HG03342 (cell line): ENCODE data around the gene COBL.

Experiments used
- ATAC-seq: cut with Tn5 transposase; IDR thresholded peaks from one replicate; pipeline ENCODE4 v1.9.1; 2021; ENCODE audit warnings: mild to moderate bottlenecking, moderate library complexity; ENCODE audit not compliant: unreplicated experiment

COBL gene

DNA sequence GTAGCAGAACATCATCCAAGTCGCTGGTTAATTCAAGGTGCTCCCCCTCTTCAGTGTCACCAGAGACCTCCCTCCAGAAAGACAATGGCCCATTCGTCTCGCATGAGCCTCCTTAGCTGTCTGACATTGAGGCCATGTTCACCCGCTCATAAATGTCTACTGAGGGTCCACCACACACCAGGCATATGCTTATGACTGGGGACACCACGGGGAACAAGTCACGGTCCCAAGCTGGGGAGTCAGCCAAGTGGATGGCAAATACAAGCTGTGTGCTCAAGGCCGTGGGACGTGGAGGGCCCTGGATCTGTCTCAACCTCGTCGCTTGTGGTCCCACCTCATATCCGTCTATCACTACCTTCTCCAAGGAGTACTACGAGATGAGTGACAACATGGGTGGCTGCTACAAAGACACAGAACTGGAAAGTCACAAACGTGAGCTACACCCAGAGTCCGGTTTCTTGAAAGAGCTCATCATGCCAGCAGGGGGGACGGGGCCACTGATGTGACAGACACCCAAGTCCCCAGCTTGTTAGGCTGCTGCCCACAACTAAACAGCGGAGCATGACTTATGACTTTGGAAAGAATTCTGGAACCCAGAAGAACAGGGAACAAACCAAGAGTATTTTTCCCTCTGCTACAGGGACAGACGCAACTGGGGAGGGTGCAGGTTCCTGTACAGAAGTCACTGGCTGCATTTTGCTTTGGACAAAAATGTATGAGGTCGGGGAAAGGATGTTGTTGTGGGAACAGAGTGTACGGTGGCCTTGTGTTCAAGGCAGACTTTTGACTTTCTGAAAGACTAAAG is 189.6 kb downstream of the COBL start:
- no peak for ATAC-seq

DNA sequence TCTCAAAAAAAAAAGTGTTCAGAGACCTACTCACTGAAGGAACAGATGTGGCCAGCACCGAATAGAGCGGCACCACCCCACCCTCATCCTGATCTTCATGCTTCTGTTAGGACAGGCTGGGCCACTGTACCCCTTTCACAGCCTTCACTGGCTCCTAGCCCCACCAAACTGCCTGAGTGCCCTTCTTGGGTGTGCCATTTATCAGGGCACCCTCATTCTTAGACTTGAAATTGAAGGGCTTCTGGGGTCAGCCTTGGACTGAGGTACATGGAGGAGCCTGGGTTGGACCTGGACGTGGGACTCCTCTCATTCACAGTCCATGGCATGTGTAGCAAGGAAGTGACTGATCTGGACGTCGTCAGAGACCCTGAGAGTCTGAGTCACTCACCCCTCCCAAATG is 190.3 kb downstream of the COBL start:
- no peak for ATAC-seq

DNA sequence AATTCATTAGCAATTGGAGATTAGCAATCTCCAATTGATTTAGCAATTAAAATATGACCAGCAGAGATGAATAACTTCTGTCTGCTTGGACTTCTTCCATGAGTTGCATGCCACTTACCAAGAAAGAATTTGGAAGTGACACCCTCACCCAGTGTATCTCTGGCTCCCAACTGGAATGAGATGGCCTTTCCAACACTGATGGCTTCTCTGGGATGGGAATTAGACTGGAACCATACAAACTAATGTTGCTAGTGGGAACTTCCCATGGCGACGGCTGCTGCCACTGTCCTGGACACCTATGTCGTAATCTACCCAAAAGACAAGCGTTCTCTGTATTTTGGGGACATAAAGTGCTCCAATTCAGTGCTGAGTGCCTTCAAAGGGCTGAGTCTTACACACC is 192.3 kb downstream of the COBL start:
- no peak for ATAC-seq

DNA sequence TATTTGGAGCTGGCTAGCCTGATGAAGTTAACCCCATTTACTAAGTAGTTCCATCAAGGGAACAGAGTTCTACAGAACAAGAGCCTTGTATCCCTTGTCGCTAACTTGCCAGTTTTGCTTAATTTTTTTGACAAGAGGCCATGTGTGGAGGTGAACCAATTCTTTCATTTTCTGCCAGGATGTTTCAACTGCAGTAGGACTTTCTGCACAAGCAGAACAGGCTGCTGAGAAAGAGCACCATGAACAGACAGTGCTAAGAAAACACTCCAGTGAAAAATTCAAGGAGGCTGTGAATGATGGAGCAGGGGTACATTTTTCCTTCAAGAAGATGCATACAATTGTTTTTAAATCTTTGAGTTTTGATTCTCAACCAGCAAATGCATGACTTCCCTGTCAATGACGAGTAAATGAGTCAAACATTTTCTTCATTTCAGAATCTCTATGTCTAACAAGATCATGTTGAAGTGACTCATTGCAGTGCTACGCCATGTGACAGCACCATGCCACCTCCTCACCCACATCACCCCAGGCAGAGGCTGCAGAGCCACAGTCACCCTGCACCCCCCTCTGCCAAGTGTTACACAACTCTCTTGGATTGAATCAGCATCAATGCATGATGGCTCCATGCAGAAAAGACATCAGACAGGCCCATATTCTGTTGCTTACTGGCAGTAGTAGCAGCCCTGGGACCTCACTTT is 193.1 kb downstream of the COBL start:
- no peak for ATAC-seq

DNA sequence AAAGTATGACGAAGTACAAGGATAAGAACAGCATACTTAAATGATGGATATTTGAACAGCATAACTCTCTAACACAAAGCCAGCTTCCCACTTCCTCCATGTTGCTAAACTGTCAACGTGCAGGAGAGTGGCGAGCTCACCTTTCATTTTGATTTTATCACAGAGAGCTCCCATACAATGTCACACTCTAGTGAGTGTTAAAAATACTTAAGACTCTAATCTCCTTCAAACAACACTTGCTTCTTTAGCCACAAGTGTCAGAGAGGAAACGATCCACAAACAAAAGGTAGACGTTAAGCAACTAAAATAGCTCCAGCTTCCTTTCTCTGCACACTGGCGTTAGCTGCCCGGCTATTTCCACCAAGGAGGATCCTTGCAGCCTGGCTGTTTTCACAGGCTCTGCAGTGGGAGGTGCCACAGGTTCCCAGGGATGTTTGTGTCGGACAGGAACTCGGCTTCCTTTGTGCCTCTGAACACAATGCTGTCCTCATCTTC is 194.6 kb downstream of the COBL start:
- no peak for ATAC-seq

DNA sequence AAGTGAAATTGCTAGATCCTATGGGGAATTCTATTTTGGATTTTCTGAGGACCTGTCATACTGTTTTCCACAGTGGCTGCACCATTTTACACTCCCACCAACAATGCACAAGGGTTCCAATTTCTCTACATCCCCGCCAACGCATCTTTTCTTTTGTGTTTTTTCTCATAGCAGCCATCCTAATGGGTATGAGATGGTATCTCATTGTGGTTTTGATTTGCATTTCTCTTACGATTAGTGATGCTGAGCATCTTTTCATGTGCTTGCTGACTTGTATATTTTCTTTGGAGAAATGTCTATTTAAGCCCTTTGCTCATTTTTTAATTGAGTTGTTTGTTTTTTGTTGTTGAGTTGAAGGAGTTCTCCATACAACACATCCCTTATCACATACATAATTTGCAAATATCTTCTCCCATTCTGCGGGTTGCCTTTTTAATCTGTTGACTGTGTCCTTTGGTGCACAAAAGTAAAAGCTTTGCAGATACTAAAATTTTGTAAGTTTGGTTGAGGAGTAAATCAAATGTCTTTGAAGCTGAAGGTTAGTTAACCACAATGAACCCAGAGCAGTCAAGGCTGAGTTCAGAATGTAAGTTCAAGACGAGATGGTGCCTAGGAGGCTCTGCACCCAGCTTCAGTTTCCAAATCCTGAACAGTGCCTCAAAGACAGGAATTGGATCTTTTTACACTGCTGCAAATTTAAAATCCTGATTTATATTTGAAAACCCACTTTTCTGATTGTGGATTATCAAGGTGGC is 195.4 kb downstream of the COBL start:
- ATAC-seq: no peak

DNA sequence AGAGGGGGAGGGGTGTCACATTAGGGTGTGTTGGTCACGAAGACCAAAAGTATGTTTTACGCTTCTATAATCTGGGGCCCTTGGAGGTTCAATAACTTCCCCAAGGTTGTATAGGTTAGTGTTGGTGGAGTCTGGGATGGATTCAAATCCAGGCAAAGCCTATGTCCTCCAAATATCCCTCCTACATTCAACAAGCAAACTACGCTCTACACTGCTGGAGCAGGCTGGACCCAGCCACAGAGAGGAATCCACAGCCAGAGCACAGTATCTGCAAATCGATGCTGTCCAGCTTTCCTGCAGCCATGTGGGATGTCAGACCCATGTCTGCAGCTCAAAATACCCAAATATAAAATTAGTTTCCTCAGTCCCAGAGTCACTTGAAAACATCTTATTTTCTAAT is 198.0 kb downstream of the COBL start:
- no peak for ATAC-seq

DNA sequence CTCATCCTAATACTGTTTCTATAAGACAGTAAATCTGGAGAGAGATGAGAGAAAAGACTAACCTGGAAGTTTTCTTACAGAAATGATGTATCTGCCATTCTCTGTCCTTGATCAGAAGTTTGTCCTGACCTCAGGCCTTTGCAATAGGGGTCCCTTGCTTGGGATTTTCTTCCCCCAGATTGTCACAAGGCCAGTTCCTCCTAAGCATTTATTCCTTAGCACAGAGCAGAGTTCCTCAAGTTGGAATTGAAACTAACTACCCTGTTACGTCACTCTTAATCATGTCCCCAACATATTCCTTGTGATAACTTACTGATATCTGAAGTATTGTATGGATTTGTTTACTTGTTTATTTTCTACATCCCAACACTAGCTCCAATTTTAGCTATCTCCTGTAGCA is 202.1 kb downstream of the COBL start:
- ATAC-seq: no peak

DNA sequence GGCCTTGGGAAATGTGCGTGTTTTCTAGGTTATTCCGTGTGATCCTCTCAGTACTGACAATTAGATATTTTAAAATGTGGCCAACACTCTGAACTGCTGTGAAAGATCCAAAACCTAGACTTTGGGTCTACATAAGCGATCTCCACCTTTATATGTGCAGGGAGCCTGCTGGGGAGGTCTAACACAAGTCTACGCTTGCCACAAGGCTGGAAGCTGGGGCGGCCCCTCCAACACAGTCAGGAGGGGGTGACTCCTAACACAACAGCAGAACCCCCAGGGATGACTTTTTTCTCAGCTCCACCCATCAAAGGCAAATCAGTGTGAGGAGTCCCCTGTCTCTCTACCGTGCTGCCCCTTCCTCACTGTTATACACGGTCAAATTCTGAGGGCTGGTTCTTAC is 202.6 kb downstream of the COBL start:
- no peak for ATAC-seq

DNA sequence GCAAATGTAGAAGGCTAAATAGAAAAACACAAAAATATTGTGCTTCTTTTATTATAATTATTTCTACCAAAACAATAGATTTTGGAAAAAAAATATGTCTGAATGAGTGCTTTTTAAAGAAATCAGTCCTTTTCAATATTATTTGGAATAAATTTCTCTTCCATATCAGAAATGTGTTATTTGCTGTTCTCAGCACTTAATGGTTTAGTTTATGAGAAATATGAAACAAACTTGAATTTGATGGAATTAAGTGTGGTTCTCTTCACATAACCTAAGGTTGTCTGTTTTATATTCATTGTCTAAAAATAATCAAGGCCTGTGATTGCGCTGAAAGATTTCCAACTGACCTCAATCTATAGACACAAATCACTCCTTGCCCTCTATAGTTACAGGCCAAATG is 203.0 kb downstream of the COBL start:
- ATAC-seq: no peak

DNA sequence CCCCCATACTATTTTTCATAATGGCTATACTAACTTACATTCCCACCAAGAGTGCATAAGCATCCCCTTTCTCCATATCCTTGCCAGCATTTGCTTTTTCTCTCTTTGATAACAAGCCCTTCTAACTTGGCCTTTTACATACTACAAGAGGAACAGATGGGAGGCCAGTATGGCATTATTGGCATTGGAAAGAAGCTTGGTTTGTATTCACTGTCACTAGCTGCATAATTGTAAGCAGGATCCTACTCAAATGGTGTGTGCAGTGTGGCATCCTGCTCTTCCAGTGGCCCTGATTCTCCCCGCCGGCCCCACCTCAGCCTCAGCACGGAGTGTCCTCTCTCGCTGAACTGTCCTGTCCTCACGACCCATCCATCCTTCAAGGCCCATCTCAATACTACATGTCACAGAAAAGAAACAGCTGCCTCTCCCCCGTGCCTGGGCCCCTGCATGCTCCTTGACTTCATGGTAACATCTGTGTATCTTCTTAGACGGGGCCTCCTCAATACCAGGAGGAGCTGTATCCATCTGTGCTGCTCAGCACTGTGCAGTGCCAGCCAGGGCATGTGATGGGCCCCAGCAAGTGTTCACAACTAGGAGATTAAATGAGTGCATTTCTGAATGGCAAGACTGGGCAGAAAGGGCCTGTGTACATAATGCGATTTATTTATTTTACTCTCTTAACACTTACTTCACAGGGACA is 205.2 kb downstream of the COBL start:
- no peak for ATAC-seq

DNA sequence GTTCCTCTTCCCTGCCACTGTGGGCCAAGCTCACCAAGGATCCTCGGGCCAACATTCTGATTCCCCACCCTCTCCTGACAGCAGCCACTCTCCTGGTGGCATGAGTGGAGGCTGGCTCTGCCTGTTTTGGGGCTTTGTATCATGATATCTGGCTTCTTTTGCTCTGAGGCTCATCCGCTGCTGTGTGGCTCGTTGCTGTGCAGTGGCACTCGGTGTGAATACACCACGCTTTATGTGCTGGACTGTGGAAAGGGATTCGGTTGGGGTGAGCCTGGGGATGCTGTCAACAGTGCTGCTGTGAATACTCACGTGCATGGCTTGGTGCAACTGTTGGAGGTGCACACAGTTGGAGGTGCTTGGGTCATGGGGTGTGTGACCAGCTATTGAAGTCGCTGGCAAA is 208.5 kb downstream of the COBL start:
- no peak for ATAC-seq

DNA sequence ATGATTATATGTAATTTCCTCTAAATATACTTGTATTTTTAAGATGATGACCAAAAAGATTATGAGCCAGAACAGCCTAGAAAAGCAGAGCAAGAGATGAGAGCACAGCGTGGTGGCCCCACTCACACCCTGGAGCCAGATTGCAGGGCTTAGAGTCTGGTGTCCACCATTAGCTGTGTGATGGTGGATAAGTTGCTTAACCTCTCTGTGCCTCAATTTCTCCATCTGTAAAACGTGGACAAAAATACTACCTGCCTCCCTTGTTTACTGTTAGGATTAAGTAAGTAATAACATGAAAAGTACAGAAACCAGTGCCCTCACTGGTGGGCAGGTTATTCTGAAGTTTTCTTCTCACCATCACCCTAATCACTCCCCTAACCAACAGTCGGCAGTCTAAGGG is 212.3 kb downstream of the COBL start:
- no peak for ATAC-seq

DNA sequence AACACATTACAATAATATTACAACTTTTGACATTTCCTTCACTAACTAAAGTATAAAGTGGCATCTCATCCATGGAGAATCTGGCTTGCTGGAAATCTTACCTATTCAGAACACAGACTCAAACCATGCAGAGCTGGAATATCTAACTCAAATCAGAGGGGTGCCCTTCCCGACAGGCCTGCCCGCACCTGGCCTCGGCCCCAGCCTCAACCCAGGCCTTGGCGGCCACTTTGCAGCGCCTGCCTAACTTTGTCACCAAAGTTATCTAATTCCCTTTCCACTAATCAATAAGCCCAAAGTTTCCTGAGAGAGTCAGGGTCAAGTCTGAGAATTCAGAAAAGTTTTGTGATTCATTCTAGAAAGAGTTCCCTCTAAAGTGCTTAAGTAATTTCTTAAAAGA is 212.9 kb downstream of the COBL start:
- ATAC-seq: no peak

DNA sequence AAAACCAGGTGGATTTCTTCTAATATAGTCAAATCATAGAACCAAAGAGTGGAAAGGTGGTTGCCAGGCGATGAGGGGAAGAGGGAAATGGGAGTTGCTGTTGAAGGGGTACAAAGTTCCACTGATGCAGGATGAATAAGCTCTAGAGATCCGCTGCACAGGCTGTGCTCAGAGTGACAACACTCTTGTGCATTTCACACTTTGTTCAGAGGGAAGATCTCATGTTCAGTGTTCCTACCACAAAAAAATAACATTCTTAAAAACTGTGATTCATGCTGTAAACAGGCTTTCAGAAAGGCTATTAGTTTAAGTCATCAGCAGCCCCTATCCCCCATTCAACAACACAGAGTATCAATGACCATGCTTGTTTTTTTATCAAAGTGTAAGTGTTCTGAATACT is 213.8 kb downstream of the COBL start:
- no peak for ATAC-seq

DNA sequence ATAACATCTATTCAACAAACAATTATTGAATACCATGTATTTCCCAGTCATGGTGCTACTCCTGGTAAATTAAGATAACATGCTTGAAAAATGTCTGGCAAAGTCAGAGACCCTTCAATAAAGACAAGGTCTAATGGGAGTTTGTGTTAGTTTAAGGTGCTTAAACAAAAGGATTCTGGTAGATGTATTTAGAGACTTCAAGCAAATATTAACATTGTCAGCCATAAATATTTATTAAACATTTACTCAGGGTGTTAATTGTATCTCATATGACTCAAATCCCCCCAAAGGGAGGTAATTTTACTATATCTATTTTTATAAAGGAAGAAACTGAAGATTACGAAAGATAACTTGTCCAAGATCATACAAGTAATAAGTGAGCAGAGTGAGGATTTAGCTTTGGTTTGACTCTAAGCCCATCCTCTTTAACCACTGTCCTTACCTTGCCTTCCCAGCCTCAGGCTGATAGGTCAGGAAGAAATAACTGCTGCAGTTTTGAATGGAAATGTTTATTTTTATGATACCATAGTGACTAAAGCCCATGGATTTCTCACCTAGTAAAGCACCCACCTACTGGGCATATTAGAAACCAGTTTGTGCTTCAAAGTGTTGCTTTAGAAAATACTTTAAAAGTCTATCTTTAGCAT is 215.4 kb downstream of the COBL start:
- no peak for ATAC-seq

DNA sequence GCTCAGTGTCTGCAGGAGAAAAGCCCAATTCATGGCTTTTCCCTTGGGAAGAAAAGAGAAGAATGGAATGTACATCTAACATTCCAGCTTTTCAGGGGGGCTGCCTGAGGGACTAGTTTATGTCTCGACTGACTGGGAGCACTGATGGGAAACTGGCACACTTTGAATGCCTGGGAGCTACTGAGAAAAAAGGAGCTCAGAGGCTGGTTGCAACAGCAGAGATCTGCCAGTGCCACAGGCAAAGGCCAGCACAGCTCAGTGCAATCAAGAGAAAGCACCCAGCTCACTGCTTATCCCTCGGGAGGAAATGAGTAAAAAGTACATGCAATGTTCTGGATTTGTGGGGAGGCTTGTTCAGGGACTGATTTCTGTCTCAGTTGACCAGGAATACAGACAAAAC is 226.2 kb downstream of the COBL start:
- ATAC-seq: no peak

DNA sequence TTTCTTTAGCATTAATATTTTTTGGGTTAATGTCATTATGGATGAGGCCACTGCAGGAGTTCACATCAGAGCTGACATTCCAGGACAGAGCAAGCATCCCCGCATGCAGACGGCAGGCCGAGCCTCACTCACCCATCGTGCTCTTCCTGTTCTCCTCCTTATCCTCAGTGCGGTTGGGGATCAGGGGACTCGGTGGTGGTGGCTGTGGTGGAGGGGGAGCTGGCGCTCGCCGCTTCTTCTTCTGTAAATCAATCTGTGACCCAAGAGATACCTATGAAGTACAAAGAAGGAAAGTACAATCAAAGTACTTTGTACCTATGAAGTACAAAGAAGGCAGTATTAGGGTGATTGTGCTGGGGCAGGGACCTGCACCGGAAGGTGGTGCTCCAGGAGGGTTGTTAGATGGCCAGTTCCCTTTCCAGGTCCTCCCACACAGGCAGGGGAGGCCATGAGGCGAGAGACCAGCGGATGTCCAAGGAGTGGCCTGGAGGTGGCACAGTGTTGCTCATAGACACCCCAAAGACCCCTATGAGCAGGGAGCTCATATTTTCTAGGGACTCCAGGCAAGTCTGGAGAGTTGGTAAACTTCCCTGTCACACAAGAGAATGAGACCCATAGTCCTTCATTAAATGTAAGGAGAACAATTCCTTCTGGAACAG is 231.4 kb downstream of the COBL start:
- no peak for ATAC-seq

DNA sequence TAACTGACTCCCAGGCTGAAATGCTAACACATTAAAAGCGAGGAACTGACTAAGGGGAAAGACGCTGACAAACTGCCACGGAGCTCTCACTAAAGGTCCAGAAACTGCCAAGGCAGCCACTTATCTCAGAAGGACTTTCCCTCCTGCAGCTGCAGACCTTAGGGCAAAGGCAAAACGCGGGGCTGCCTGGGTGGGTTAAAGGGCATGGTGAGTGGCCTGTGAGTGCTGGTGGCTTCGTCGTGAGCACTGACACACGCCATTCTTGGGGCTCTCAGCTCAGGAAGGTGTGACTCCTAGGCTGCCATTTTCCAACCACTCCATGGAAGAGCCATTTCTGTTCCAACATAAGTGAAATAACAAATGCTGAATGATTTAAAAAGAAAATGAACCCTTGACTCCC is 232.5 kb downstream of the COBL start:
- ATAC-seq: no peak

DNA sequence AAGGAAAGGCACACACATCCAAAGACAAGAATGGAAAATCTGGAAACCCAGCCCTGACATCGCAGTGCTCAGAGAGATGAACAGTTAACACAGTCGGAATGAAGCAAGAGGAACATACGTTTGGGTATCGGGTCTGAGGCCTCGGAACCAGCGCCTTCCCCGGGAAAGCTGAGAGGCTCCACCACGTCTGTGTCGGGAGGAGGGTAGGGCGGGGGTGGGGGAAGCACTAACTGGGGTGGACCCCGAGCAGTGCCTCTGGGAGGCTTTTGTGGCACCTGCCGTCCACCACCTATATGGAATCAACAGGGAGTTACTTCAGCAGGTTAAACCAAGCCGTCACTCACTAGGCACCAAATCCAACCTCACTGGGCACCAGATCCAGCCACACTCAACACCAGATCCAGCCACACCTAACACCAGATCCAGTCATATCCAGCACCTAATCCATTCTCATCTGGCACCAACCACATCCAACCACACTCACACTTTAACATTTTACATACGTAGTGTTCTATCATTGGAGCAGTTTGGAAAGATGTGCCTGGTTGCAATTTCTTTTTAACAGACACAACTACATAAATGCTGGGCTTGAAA is 233.6 kb downstream of the COBL start:
- no peak for ATAC-seq
